ENCODE data around the gene KCNK4. TPM values are rescaled to one million over a fixed set of nuclear protein-coding genes. Genes with fewer than 3 reads are reported as not detected.

The KCNK4 gene
- total RNA-seq, 4 donors from 2014 or later, result 0.61 to 0.76 TPM; not detected in 2

GRCh38 chr11:64275031-64275800 is 15.9 kb upstream of the KCNK4 start:
- Histone ChIP-seq H3K4me1 (no peaks in the 10 kb centered on the region), H3K27ac (no peak overlapping the region), H3K9me3 (no peaks in the 10 kb centered on the region), H3K4me3 (no peak overlapping the region), H3K36me3 (no peaks in the 10 kb centered on the region), H3K27me3 (no peaks in the 10 kb centered on the region)
- no peak for TF ChIP-seq POLR2A (IDR thresholded peaks at IDR 0.05)
- TF ChIP-seq, protein P1, sequence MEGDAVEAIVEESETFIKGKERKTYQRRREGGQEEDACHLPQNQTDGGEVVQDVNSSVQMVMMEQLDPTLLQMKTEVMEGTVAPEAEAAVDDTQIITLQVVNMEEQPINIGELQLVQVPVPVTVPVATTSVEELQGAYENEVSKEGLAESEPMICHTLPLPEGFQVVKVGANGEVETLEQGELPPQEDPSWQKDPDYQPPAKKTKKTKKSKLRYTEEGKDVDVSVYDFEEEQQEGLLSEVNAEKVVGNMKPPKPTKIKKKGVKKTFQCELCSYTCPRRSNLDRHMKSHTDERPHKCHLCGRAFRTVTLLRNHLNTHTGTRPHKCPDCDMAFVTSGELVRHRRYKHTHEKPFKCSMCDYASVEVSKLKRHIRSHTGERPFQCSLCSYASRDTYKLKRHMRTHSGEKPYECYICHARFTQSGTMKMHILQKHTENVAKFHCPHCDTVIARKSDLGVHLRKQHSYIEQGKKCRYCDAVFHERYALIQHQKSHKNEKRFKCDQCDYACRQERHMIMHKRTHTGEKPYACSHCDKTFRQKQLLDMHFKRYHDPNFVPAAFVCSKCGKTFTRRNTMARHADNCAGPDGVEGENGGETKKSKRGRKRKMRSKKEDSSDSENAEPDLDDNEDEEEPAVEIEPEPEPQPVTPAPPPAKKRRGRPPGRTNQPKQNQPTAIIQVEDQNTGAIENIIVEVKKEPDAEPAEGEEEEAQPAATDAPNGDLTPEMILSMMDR (IDR thresholded peaks at IDR 0.05), result no peak
- intact Hi-C loops (cut with DNase I; ENCODE audit: low total_unique reads), result no loop called here
- no peak for DNase-seq

DNA sequence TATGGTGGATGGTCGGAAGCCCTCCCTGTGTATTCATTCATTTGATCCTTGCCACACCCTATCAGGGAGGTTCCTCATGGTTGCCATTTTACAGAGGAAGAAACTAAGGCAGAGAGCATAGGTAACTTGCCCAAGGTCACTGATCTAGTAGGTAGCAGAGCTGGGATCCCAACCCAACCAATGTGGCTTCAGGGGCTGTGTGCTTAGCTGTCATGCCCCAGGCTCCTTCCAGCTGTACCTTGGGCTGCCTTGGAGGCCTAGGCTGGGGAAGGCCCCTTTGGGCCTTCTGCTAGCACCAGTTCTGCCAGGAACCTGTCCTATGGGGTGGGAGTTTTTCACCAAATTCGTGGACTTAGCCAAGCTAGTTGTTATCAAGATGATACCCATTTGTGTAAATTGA is 15.3 kb upstream of the KCNK4 start:
- H3K4me1 ChIP-seq, result no peaks in the 10 kb centered on the region
- no peaks in the 10 kb centered on the region for H3K27me3 ChIP-seq
- no peak for DNase-seq
- H3K9me3 ChIP-seq, result no peaks in the 10 kb centered on the region
- no peaks in the 10 kb centered on the region for H3K36me3 ChIP-seq
- intact Hi-C loops (cut with DNase I; ENCODE audit: low total_unique reads), result no loop called here
- no peak overlapping the region for H3K4me3 ChIP-seq
- no peak overlapping the region for H3K27ac ChIP-seq
- TF ChIP-seq, protein P1 (IDR thresholded peaks at IDR 0.05), result no peak
- TF ChIP-seq POLR2A (IDR thresholded peaks at IDR 0.05), result no peak

GRCh38 chr11:64276653-64277431 is 14.3 kb upstream of the KCNK4 start:
- no peak overlapping the region for H3K4me3 ChIP-seq
- no peaks in the 10 kb centered on the region for H3K36me3 ChIP-seq
- no peaks in the 10 kb centered on the region for H3K9me3 ChIP-seq
- no peak overlapping the region for H3K27ac ChIP-seq
- no peaks in the 10 kb centered on the region for H3K4me1 ChIP-seq
- TF ChIP-seq, protein P1 (IDR thresholded peaks at IDR 0.05), result no peak
- no peak for TF ChIP-seq POLR2A (IDR thresholded peaks at IDR 0.05)
- no peak for DNase-seq
- intact Hi-C loops (cut with DNase I; ENCODE audit: low total_unique reads), result no loop called here
- no peaks in the 10 kb centered on the region for H3K27me3 ChIP-seq

DNA sequence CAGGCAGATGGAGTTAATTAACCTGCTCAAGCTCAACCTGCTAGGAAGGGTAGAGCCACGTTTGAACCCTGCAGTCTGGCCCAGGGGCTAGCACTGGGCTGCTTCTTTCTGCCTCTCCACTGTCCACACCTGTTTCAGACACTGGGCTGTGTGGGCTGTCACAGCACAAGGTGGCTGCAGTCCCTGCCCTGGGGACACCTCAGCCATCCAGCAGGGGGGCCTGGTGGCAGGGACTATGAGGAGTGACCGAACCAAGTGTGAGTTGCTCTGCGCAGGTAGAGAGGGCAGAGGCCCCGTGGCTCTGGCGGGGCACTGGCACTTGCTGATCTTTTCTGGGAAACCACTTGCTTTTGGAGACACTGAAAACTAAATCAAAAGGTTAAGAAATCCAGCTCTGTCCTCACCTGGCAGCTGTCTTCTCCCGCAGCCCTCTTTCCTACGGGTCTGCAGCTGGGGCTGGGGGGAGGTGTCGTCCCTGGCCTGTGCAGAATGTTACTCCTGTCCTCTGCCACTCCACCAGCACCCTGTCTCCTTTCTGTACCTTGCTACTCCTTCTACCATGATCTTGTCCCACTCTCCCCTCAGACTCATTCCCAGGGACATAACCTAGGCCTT is 12.4 kb upstream of the KCNK4 start:
- Histone ChIP-seq H3K27ac (no peak overlapping the region), H3K4me1 (peaks cover 6% of the 10 kb centered on the region in 2 donors), H3K36me3 (no peaks in the 10 kb centered on the region), H3K9me3 (no peaks in the 10 kb centered on the region), H3K27me3 (no peaks in the 10 kb centered on the region), H3K4me3 (no peak overlapping the region)
- intact Hi-C loops (cut with DNase I; ENCODE audit: low total_unique reads), result no loop called here
- DNase-seq, result no peak
- TF ChIP-seq, protein P1 (IDR thresholded peaks at IDR 0.05), result no peak
- no peak for TF ChIP-seq POLR2A (IDR thresholded peaks at IDR 0.05)
